Measurements from ENCODE around the gene YARS2. TPM values are rescaled to one million over a fixed set of nuclear protein-coding genes. Genes with fewer than 3 reads are reported as not detected.

YARS2 gene
- total and polyA plus RNA-seq, 7 donors, result 11.0 to 20.3 (median 16.8) TPM

DNA sequence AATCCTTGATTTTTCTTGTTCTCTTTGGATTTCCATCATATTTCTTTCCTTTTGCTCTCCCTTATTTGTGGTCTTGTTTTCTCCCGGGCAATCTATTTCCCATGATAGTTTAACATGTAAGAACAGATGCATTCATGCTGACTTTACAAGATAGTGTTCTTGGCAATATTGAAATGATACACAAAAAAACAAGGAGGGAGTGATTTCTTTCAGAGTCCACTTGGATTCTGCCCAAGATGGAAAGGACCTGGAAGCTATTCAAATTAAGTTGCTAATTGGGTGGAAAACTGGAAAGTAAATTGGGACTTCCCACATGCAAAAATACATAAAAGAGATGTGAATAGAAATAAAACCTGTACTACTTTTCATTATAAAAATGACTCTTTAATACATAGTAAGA is 14.4 kb upstream of the YARS2 start:
- TF ChIP-seq, protein P1, sequence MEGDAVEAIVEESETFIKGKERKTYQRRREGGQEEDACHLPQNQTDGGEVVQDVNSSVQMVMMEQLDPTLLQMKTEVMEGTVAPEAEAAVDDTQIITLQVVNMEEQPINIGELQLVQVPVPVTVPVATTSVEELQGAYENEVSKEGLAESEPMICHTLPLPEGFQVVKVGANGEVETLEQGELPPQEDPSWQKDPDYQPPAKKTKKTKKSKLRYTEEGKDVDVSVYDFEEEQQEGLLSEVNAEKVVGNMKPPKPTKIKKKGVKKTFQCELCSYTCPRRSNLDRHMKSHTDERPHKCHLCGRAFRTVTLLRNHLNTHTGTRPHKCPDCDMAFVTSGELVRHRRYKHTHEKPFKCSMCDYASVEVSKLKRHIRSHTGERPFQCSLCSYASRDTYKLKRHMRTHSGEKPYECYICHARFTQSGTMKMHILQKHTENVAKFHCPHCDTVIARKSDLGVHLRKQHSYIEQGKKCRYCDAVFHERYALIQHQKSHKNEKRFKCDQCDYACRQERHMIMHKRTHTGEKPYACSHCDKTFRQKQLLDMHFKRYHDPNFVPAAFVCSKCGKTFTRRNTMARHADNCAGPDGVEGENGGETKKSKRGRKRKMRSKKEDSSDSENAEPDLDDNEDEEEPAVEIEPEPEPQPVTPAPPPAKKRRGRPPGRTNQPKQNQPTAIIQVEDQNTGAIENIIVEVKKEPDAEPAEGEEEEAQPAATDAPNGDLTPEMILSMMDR (IDR thresholded peaks at IDR 0.05), result no peak
- Histone ChIP-seq H3K36me3 (ENCODE audit: insufficient read depth in 1 of 2, low read depth in 1 of 2) (no peaks in the 10 kb centered on the region), H3K4me3 (no peak overlapping the region), H3K4me1 (no peaks in the 10 kb centered on the region), H3K9me3 (no peaks in the 10 kb centered on the region), H3K27ac (no peak overlapping the region), H3K27me3 (ENCODE audit: insufficient read depth in 3 of 3, low read length in 2 of 3) (peaks cover 0 to 6% (median 3%) of the 10 kb centered on the region in 3 donors)
- intact Hi-C loops (cut with DNase I), result no loop called here
- no peak for ATAC-seq
- DNase-seq, result no peak
- WGBS, 3 donors, result 19 to 38% (median 24%) methylated on average over 1 of the region's 1 CpG

DNA sequence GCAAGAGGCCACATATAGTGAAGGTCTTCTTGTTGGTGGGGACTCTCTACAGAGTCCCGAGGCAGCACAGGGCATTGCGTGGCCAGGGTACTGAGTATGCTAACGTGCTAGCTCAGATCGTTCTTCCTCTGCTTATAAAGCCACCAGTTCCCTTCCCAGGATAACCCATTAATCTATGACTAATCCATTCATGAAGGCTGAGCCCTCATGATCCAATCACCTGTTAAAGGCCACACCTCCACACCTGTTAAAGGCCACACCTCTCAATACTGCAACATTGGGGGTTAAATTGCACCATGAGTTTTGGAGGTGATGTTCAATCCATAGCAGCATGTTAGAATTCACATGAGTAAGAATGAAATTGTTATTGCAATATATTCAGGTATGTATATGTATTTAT is 12.8 kb upstream of the YARS2 start:
- no peaks in the 10 kb centered on the region for H3K36me3 ChIP-seq (ENCODE audit: insufficient read depth in 1 of 2, low read depth in 1 of 2)
- WGBS, 3 donors, result 56 to 75% (median 56%) methylated on average over 4 of the region's 4 CpGs
- no peaks in the 10 kb centered on the region for H3K4me1 ChIP-seq
- TF ChIP-seq, protein P1 (IDR thresholded peaks at IDR 0.05), result no peak
- H3K27ac ChIP-seq, result no peak overlapping the region
- no peaks in the 10 kb centered on the region for H3K9me3 ChIP-seq
- intact Hi-C loops (cut with DNase I), result no loop called here
- no peak for ATAC-seq
- no peak for DNase-seq
- H3K4me3 ChIP-seq, result no peak overlapping the region
- peaks cover 0 to 6% (median 3%) of the 10 kb centered on the region in 3 donors for H3K27me3 ChIP-seq (ENCODE audit: insufficient read depth in 3 of 3, low read length in 2 of 3)

DNA sequence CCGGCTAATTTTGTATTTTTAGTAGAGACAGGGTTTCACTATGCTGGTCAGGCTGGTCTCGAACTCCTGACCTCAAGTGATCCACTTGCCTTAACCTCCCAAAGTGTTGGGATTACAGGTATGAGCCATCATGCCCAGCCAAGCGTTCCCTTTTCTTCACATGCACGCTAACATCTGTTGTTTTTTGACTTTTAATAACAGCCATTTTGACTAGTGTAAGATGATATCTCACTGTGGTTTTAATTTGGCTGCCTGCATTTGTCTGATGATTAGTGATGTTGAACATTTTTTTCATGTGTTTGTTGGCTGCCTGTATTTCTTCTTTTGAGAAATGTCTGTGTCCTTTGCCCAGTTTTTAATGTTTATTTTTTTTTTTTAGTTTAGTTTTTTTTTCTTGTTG is 10.2 kb upstream of the YARS2 start:
- WGBS, 3 donors, result 48 to 69% (median 60%) methylated on average over 4 of the region's 4 CpGs
- Histone ChIP-seq H3K4me3 (no peak overlapping the region), H3K27ac (no peak overlapping the region), H3K36me3 (ENCODE audit: insufficient read depth in 1 of 2, low read depth in 1 of 2) (no peaks in the 10 kb centered on the region), H3K27me3 (ENCODE audit: insufficient read depth in 3 of 3, low read length in 2 of 3) (peaks cover 0 to 3% (median 2%) of the 10 kb centered on the region in 3 donors), H3K9me3 (no peaks in the 10 kb centered on the region), H3K4me1 (no peaks in the 10 kb centered on the region)
- DNase-seq (no peak), ATAC-seq (no peak)
- TF ChIP-seq, protein P1 (IDR thresholded peaks at IDR 0.05), result no peak
- intact Hi-C loops (cut with DNase I), result no loop called here

DNA sequence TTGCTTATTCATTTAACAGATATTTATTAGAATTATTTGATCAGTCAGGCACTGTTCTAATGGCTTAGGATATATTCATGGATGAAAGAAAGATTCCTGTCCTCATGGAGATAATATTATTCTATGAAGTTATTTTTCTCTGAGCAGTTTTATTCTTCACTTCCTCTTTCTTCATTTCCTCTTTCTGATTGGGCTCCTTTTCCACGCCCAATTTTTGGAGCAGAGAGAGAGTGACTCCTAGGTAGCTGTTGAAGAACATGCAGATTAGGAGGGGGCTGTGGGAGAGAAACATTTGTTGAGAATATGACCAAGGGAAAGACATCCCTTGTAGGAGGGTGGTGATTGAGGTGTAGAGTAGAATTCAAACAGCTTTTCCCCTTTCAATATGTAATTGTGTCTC is 6.0 kb upstream of the YARS2 start:
- TF ChIP-seq, protein P1 (IDR thresholded peaks at IDR 0.05), result no peak
- intact Hi-C loops (cut with DNase I), result no loop called here

DNA sequence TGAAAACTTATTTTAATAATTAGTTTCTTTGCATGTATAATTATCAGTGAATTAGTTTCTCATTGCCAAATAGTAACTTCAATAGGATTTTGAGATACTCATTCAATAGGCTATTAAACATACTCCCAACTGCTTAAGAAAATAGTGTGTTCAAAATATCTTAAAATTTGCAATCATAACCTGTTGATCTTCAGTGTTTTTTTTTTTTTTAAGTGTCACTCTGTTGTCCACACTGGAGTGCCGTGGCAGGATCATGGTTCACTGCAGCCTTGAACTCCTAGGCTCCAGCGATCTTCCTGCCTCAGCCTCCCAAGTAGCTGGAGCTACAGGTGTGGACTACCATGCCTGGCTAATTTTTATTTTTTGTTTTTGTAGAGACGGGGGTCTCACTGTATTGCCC is 1.5 kb upstream of the YARS2 start:
- ATAC-seq, result no peak
- DNase-seq, result no peak
- Histone ChIP-seq H3K27ac (no peak overlapping the region), H3K4me1 (peaks cover 10% of the 10 kb centered on the region), H3K9me3 (no peaks in the 10 kb centered on the region), H3K36me3 (ENCODE audit: insufficient read depth in 1 of 2, low read depth in 1 of 2) (peaks cover 0 to 19% of the 10 kb centered on the region in 2 donors), H3K4me3 (no peak overlapping the region), H3K27me3 (ENCODE audit: insufficient read depth in 3 of 3, low read length in 2 of 3) (no peaks in the 10 kb centered on the region)
- TF ChIP-seq, protein P1 (IDR thresholded peaks at IDR 0.05), result no peak
- WGBS, 3 donors, result 83 to 85% (median 84%) methylated on average over 3 of the region's 3 CpGs
- intact Hi-C loops (cut with DNase I), result loop anchor here (2.0 to 5.0 kb wide), 4 partner anchors 160 to 1265 kb away; partner anchors contain the start of gene ALG10 (in 1 of the 2)

More for the DNA sequence above, 6.0 kb upstream of the YARS2 start:
- ATAC-seq (no peak), DNase-seq (no peak)
- 33 to 69% (median 47%) methylated on average over 1 of the region's 1 CpG for WGBS, 3 donors
- Histone ChIP-seq H3K36me3 (ENCODE audit: insufficient read depth in 1 of 2, low read depth in 1 of 2) (no peaks in the 10 kb centered on the region), H3K27ac (no peak overlapping the region), H3K9me3 (no peaks in the 10 kb centered on the region), H3K27me3 (ENCODE audit: insufficient read depth in 3 of 3, low read length in 2 of 3) (peaks cover 0 to 2% (median 0%) of the 10 kb centered on the region in 3 donors), H3K4me3 (no peak overlapping the region), H3K4me1 (no peaks in the 10 kb centered on the region)
